ENCODE results near the gene ADISSP. TPM values are rescaled to one million over a fixed set of nuclear protein-coding genes. Genes with fewer than 3 reads are reported as not detected.

ADISSP gene
- 7.7 TPM for total RNA-seq (ENCODE audit: insufficient read depth, low replicate concordance)

GRCh38 chr20:3767427-3768341, at the start of gene ADISSP:
Gene ADISSP, minus strand, starts transcription at chr20:3767753. Its CDS starts 7,653 bp downstream, at chr20:3760100.
- peak; percentile 98 for DNase-seq (ENCODE audit: low spot score)

DNA sequence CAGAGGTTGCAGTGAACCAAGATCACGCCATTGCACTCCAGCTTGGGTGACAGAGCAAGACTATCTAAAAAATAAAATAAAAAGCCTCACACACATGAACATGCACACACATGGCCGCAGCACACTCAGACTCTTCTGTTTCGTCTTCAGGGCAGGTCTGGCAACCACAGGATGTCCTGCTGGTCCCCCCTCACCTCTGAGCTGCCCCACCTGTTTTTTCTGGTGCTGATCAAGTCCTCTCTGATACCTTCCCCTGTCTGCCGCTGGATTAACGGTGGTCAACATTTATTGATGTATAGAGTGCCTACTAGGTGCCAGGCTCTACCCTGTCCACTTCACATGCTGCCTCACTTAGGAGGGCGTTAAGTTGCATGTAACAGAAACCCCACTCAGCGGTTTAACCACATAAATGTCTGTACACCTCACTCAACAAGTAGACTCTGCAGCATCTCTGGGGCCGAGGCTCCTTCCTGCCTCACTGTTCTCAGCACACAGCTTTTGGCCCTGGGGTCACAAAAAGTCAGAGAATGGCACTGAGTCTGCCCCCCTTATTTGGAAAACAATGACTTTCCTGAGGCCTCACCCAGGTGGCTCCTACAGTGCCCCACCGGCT, 48.3 kb upstream of the ADISSP start:
- no peak for DNase-seq (ENCODE audit: low spot score)

- no peak for DNase-seq (ENCODE audit: low spot score)
Measured at GRCh38 chr20:3814928-3815495, 47.5 kb upstream of the ADISSP start.

- DNase-seq (ENCODE audit: low spot score): no peak
Measured at GRCh38 chr20:3813848-3814581, 46.5 kb upstream of the ADISSP start.

- peak; percentile 84 for DNase-seq (ENCODE audit: low spot score)
Measured at GRCh38 chr20:3812975-3813847, 45.7 kb upstream of the ADISSP start.

- DNase-seq (ENCODE audit: low spot score): no peak
Measured at GRCh38 chr20:3812259-3812681, 44.7 kb upstream of the ADISSP start.

- DNase-seq (ENCODE audit: low spot score): peak; percentile 99
Measured at GRCh38 chr20:3811467-3812258, 44.1 kb upstream of the ADISSP start.

DNA sequence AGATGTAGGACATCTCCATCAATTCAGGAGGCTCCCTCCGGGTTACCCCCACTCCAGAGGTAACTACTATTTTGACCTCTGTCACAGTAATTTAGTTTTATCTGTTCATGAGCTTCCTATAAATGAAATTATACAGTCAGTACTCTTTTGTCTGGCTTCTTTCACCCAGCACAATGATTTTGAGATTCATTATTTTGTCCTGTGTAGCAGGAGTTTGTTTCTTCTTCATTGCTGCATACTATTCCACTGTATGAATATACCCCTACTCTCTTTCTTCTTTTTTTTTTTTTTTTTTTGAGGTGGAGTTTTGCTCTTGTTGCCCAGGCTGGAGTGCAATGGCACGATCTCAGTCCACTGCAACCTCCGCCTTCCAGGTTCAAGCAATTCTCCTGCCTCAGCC, 41.0 kb upstream of the ADISSP start:
- DNase-seq (ENCODE audit: low spot score): no peak

- DNase-seq (ENCODE audit: low spot score): no peak
Measured at GRCh38 chr20:3804781-3805180, 37.2 kb upstream of the ADISSP start.

DNA sequence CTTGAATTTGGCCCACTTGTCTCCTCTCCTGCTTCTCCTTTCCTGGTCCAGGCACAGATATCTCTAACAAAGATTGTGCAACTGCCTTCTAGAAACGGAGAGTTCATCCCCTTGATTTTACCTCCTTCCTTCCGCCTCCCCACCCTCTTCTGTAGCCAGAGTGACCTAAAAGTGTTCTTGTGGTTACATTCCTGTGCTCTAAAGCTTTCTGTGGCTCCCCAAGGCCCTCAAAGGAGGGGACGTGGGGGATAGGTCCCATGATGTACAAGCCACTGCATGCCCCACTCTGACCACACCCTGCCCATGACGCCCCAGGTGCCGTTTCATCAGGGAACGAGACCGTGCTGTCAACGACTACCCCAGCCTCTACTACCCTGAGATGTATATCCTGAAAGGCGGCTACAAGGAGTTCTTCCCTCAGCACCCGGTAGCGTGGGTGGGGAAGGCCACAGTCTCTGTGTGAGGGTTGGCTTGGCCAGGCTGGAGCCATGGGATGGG, 36.8 kb upstream of the ADISSP start:
- DNase-seq (ENCODE audit: low spot score): no peak

DNA sequence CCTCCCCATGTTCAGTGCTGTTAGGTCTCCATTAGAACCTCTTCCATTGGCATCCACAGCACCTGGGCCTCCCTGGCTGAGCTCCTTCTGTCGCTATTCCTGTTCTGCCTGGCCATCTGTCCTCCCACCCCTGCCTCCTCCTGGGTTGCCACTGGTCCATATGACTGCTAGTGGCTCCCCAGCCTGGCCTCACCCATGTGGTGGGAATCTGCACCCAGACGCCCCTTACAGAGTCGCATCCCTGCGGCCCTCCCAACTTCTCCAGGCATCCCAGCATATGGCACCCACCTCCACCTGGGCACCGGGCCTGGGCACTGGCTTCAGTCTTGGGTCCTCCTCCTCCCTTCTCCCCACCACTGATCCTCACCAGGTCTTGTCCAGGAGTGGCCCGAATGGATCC, 36.3 kb upstream of the ADISSP start:
- DNase-seq (ENCODE audit: low spot score): no peak

GRCh38 chr20:3803289-3803688, 35.7 kb upstream of the ADISSP start:
- no peak for DNase-seq (ENCODE audit: low spot score)

GRCh38 chr20:3802524-3803239, 35.1 kb upstream of the ADISSP start:
- no peak for DNase-seq (ENCODE audit: low spot score)

DNA sequence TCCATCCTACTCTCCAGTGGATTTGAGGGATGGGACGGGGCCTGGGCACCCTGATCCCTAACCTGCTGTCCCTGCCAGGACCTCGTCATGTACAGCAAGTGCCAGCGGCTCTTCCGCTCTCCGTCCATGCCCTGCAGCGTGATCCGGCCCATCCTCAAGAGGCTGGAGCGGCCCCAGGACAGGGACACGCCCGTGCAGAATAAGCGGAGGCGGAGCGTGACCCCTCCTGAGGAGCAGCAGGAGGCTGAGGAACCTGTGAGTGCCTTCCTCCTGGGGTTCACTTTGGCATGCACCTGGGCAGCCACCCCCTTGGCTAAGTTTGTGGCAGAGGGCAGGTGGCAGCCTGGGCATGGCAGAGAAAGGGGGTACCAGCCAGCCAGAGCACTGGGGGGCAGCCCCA, 34.3 kb upstream of the ADISSP start:
- DNase-seq (ENCODE audit: low spot score): no peak

DNA sequence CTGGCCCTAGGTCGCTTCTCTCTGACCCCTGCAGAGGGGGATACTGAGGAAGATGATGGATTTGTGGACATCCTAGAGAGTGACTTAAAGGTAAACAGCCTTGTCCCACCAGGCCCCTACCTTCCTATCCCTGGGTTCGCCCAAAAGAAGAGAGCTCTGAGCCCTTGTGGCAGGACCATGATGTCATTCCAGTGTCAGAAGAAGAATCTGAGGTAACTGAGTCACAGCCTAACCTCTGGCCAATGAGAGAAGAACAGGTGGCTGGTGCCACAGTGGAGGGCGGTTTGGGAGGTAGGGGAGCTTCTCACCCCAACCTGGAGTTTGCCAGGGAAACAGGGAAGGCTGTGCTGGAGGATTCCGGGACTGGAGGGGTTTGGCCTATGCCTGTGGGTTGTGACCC, 33.7 kb upstream of the ADISSP start:
- no peak for DNase-seq (ENCODE audit: low spot score)

- DNase-seq (ENCODE audit: low spot score): no peak
Measured at GRCh38 chr20:3800878-3801260, 33.3 kb upstream of the ADISSP start.

GRCh38 chr20:3800256-3800877, 32.8 kb upstream of the ADISSP start:
- no peak for DNase-seq (ENCODE audit: low spot score)

DNA sequence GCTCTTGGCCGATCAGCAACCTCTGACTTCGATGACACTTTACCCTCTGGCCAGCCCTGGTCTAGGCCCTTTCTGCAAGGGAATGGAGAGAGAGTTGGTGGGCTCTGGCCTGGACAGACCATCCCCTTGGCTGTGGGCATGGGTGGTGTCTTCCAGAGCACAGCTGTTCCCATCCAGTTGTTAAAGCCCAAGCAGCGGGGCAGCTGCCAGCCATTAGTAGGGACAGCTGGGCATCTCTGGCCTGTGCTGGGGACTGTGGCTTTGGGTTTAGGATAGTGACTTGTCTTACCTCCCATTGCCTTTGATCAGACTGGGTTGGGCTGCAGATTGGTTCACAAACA, 31.3 kb upstream of the ADISSP start:
- DNase-seq (ENCODE audit: low spot score): no peak

- DNase-seq (ENCODE audit: low spot score): no peak
Measured at GRCh38 chr20:3798373-3798768, 30.8 kb upstream of the ADISSP start.
